GM18907 (cell line): Measurements from ENCODE around the gene NANOGP8.
"Not testable (repeated sequence)": the region's sequence is repeated elsewhere in the genome, so short reads cannot be mapped to it uniquely, and the experiment has no call there.

ENCODE experiments used
- ATAC-seq: cut with Tn5 transposase; IDR thresholded peaks from one replicate; pipeline ENCODE4 v1.9.1; 2021; ENCODE audit warnings: mild to moderate bottlenecking, moderate library complexity; ENCODE audit not compliant: unreplicated experiment

Gene NANOGP8, protein sequence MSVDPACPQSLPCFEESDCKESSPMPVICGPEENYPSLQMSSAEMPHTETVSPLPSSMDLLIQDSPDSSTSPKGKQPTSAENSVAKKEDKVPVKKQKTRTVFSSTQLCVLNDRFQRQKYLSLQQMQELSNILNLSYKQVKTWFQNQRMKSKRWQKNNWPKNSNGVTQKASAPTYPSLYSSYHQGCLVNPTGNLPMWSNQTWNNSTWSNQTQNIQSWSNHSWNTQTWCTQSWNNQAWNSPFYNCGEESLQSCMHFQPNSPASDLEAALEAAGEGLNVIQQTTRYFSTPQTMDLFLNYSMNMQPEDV

DNA sequence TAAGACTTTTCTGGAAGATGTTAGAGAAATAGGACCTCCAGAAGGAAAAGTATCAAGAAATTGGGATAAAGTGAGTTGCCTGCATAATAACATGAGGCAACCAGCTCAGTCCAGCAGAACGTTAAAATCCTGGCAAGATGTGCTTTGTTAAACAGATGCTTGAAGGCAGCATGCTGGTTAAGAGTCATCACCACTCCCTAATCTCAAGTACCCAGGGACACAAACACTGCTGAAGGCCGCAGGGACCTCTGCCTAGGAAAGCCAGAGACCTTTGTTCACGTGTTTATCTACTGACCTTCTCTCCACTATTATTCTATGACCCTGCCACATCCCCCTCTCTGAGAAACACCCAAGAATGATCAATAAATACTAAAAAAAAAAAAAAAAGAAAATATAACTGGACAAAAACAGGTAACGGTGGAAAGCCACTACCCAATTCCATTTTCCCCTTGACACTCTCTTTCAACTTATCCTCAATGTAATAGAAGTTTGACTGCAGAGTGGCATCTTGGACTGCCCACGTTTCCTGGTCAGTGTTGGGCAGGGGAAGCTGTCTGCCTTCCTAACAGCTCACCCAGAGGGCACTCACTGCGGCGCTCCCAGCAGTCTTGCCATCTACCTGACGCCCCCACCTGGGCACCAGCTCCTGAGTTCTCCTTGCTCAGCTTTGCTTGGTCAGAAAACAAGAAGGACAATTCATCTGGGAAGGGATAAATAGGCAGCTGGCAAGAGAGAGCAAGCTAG is at the start of gene NANOGP8:
Gene NANOGP8, minus strand, starts transcription at position 120 of the 744 bp plus-strand sequence. CDS start 185 bp downstream, outside the sequence.
- ATAC-seq: not testable (repeated sequence)

- ATAC-seq: no peak
Measured at GRCh38 chr15:35134299-35134698, 49.2 kb upstream of the NANOGP8 start.

GRCh38 chr15:35130245-35130644 is 45.1 kb upstream of the NANOGP8 start:
- ATAC-seq: no peak

DNA sequence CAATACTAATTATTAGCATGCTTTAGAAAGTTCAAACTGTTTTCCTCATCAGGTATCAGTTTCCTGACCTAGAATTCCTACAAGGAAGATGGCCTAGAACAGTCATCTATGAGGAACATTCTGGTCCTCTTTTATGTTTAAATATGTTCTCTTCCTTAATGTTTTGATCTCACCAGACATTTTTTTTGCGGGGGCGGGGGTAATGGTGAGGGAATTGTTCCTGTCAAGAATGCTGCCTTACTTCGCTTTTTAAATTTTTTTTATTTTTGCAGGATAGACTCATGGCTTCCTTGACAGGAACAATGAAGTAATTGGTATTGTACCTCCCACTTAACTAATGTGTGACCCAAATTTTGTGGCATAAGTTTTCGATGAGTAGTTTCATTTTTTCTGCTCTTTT is 44.3 kb upstream of the NANOGP8 start:
- no peak for ATAC-seq

GRCh38 chr15:35127717-35128116 is 42.6 kb upstream of the NANOGP8 start:
- ATAC-seq: no peak

DNA sequence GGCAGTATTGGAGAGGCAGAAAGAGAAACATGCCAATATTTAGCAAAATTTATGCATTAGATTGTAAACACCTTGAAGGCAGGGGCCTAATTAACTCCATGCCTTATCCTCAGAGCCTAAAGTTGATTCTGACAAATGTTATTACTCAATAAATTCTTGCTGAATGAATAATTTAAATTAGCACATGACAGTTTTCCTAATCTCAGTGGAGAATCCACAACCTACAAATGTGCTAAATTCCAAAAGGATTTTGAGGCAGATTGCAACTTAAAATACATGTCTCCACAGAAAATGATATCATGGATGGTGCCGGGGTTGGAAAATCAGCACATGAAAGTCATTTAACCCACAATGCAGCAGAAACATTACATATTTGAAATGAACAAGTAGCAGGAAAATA is 41.1 kb upstream of the NANOGP8 start:
- no peak for ATAC-seq

DNA sequence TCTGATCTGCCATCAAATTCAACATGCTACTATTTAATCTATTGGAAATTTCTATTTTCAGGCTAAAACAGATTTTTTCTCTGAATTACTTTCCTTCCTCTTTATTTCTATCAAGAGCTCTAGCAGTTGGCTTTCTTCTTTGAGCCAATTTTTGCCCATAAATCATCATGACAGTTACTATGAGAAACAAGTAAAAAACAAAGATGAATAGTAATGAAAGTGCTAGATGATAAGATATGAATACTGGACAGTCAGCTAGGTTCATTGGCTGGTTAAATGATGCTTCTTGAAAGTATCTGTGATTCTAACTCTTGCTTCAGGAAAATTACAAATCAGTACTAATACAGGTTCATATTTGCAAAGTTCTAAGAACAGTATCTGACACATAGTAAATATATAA is 38.6 kb upstream of the NANOGP8 start:
- no peak for ATAC-seq

- ATAC-seq: no peak
Measured at GRCh38 chr15:35121611-35122359, 36.7 kb upstream of the NANOGP8 start.

GRCh38 chr15:35120173-35120572 is 35.1 kb upstream of the NANOGP8 start:
- no peak for ATAC-seq

GRCh38 chr15:35118960-35119359 is 33.9 kb upstream of the NANOGP8 start:
- no peak for ATAC-seq

GRCh38 chr15:35117543-35118265 is 32.6 kb upstream of the NANOGP8 start:
- ATAC-seq: no peak

GRCh38 chr15:35115155-35115725 is 30.1 kb upstream of the NANOGP8 start:
- ATAC-seq: no peak

DNA sequence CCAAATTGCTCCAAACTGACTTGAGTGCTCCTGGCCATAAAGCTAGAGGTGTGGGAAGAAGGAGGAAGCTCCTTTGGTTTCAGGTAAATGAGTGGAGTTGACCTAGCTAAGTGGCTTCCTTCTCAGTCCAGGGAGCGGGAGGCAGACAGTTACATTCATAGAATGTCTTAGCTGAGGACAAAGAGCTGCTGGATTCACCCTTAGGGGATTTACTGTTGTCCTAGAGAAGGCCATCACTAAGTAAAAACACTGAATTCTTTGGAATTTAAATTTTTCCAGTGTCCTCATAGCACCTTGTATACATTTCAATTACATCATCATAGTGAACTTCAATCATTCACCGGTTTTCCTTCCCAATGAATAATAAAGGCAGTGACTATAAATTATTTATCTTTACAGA is 27.3 kb upstream of the NANOGP8 start:
- ATAC-seq: no peak

- no peak for ATAC-seq
Measured at GRCh38 chr15:35111861-35112260, 26.8 kb upstream of the NANOGP8 start.

DNA sequence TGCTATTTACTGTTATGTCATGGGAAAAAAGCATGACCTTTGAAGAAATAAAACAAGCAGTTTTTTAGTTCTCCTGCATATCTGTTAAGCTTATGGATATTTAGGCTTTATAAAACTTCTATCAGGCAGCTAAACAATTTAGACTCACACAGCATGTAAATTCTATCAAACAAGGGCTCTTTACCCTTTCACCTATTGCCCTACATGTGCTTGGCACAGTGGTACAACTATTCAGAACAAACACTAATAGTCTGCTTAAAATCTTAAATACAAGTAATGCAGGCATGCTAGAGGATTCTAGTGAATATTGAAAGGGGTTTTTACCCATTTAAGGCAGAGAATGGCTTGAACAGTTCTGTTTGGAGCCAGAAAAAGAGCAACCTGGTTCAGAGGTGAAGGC is 23.4 kb upstream of the NANOGP8 start:
- no peak for ATAC-seq

- ATAC-seq: no peak
Measured at GRCh38 chr15:35107561-35107960, 22.5 kb upstream of the NANOGP8 start.

DNA sequence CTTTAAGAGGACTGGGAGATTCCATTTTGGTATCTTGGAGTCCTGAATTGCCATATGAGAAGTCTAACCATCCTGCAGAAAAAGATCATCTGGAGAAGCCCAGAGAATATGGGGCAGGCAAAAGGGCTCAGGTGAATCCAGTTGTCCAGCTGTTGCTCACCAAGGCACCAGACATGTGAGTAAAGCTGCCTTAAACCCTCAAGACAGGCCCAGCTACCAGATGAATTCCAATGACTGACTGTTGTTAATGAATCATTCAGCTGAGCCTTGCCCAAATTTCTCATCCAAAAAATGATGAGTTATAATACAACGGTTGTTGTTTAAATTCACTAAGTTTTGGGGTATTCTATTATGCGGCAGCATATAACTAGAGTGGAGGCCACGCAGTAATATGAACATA is 22.0 kb upstream of the NANOGP8 start:
- no peak for ATAC-seq

GRCh38 chr15:35104526-35105147 is 19.5 kb upstream of the NANOGP8 start:
- no peak for ATAC-seq

GRCh38 chr15:35102186-35102585 is 17.1 kb upstream of the NANOGP8 start:
- ATAC-seq: no peak

- ATAC-seq: no peak
Measured at GRCh38 chr15:35101335-35101734, 16.2 kb upstream of the NANOGP8 start.
